Neural cell (in vitro differentiated cells): ENCODE measurements around the gene HOXC9. TPM values are rescaled to one million over a fixed set of nuclear protein-coding genes. Genes with fewer than 3 reads are reported as not detected.

Source experiments
- H2AFZ ChIP-seq: fragments of 200-600, 300-800 bp; sonication (generic), shearing (Covaris generic); 2 replicates; pipeline ENCODE4 v1.6.0; 2014; ENCODE audit warnings: low read depth, mild to moderate bottlenecking, antibody characterized with exemption, low read length, moderate library complexity
- H3F3A ChIP-seq: fragments of 200-600 bp; shearing (Covaris generic); 2 replicates; pipeline ENCODE4 v1.6.1; 2016; ENCODE audit warnings: mild to moderate bottlenecking, moderate library complexity, mixed read lengths, antibody characterized with exemption, low read length; ENCODE audit not compliant: insufficient read depth, poor library complexity, severe bottlenecking
- H3K27ac ChIP-seq: fragments of 200-600, 300-800 bp; sonication (generic), shearing (Covaris generic); 2 replicates; pipeline ENCODE4 v1.5.1; 2014; ENCODE audit warnings: mild to moderate bottlenecking, low read length, moderate library complexity
- H3K27me3 ChIP-seq: fragments of 300-800, 200-600 bp; sonication (generic), shearing (Covaris generic); 2 replicates; pipeline ENCODE4 v1.6.0; 2014; ENCODE audit warnings: mild to moderate bottlenecking, low read depth, low read length, moderate library complexity; ENCODE audit not compliant: insufficient read depth
- H3K36me3 ChIP-seq: fragments of 300-800, 200-600 bp; sonication (generic), shearing (Covaris generic); 2 replicates; pipeline ENCODE4 v1.5.1; 2014; ENCODE audit warnings: mild to moderate bottlenecking, antibody characterized with exemption, low read length, moderate library complexity; ENCODE audit not compliant: insufficient read depth
- H3K4me2 ChIP-seq: fragments of 300-800, 200-600 bp; sonication (generic), shearing (Covaris generic); 2 replicates; pipeline ENCODE4 v1.6.0; 2014; ENCODE audit warnings: mild to moderate bottlenecking, low read length
- H3K4me3 ChIP-seq: fragments of 300-800, 200-600 bp; sonication (generic), shearing (Covaris generic); 2 replicates; pipeline ENCODE4 v1.5.1; 2014; ENCODE audit warnings: mild to moderate bottlenecking, low read length, moderate library complexity
- H3K79me2 ChIP-seq: fragments of 200-600 bp; shearing (Covaris generic); replicated peaks from 2 replicates; pipeline ENCODE4 v1.6.0; 2014; ENCODE audit warnings: mild to moderate bottlenecking, low read length, moderate library complexity; ENCODE audit not compliant: insufficient read depth
- H3K9ac ChIP-seq: fragments of 300-800, 200-600 bp; sonication (generic), shearing (Covaris generic); 2 replicates; pipeline ENCODE4 v1.6.1; 2016; ENCODE audit warnings: mild to moderate bottlenecking, low read length, mixed read lengths
- H3K9me2 ChIP-seq: fragments of 200-600 bp; shearing (Covaris generic); 2 replicates; pipeline ENCODE4 v1.6.1; 2016; ENCODE audit warnings: mild to moderate bottlenecking, low read length, mixed read lengths; ENCODE audit not compliant: insufficient read depth
- H3K9me3 ChIP-seq: fragments of 200-600, 300-800 bp; sonication (generic), shearing (Covaris generic); 2 replicates; pipeline ENCODE4 v1.6.1; 2016; ENCODE audit warnings: mild to moderate bottlenecking, mixed run types, low read length, moderate library complexity, mixed read lengths
- H4K20me1 ChIP-seq: fragments of 200-600 bp; shearing (Covaris generic); 2 replicates; pipeline ENCODE4 v1.6.1; 2016; ENCODE audit warnings: mild to moderate bottlenecking, mixed run types; ENCODE audit not compliant: insufficient read depth
- EP300 ChIP-seq: fragments of 450-650 bp; conservative IDR thresholded peaks from 2 replicates; pipeline ENCODE4 v1.6.1; 2014; ENCODE audit warnings: antibody characterized with exemption, mild to moderate bottlenecking, moderate library complexity; ENCODE audit not compliant: poor library complexity, severe bottlenecking
- EZH2 ChIP-seq: fragments of 200-600, 300-800 bp; shearing (Covaris generic), sonication (generic); IDR thresholded peaks from 2 replicates; pipeline ENCODE4 v1.6.1; 2014; ENCODE audit warnings: antibody characterized with exemption, low read length, borderline replicate concordance, mild to moderate bottlenecking; ENCODE audit not compliant: insufficient read depth, poor library complexity, severe bottlenecking
- MXI1 ChIP-seq: fragments of 450-650 bp; conservative IDR thresholded peaks from 2 replicates; pipeline ENCODE4 v1.6.1; 2014; ENCODE audit warnings: antibody characterized with exemption, mild to moderate bottlenecking; ENCODE audit not compliant: poor library complexity, severe bottlenecking
- POLR2AphosphoS5 ChIP-seq: IDR thresholded peaks from 2 replicates; pipeline ENCODE4 v1.6.1; 2012
- RAD21 ChIP-seq: fragments of 450-650 bp; conservative IDR thresholded peaks from 2 replicates; pipeline ENCODE4 v1.6.1; 2014; ENCODE audit warnings: antibody characterized with exemption, mild to moderate bottlenecking, moderate library complexity
- SMC3 ChIP-seq: fragments of 450-650 bp; conservative IDR thresholded peaks from 2 replicates; pipeline ENCODE4 v1.6.1; 2014; ENCODE audit warnings: antibody characterized with exemption, mild to moderate bottlenecking, moderate library complexity; ENCODE audit not compliant: poor library complexity
- TAF1 ChIP-seq: IDR thresholded peaks from 2 replicates; pipeline ENCODE4 v1.6.1; 2012; ENCODE audit warnings: low read depth
- polyA plus RNA-seq: library from polyadenylated mRNA; depleted of rRNA; stranded (reverse); fragments of >200 nt; gene quantifications from 2 replicates; pipeline ENCODE4 v1.2.3, GENCODE V29; 2014
- TF ChIP-seq, protein P1 (sequence below): fragments of 450-650 bp; IDR thresholded peaks from 2 replicates; pipeline ENCODE4 v1.5.1; 2014; ENCODE audit warnings: antibody characterized with exemption, mild to moderate bottlenecking, moderate library complexity; ENCODE audit not compliant: poor library complexity, severe bottlenecking
- TF ChIP-seq, protein P2 (sequence below): IDR thresholded peaks from 2 replicates; pipeline ENCODE4 v1.6.1; 2012; ENCODE audit warnings: borderline replicate concordance

Gene HOXC9
- polyA plus RNA-seq, 1 donor from 2014 or later, result not detected

DNA sequence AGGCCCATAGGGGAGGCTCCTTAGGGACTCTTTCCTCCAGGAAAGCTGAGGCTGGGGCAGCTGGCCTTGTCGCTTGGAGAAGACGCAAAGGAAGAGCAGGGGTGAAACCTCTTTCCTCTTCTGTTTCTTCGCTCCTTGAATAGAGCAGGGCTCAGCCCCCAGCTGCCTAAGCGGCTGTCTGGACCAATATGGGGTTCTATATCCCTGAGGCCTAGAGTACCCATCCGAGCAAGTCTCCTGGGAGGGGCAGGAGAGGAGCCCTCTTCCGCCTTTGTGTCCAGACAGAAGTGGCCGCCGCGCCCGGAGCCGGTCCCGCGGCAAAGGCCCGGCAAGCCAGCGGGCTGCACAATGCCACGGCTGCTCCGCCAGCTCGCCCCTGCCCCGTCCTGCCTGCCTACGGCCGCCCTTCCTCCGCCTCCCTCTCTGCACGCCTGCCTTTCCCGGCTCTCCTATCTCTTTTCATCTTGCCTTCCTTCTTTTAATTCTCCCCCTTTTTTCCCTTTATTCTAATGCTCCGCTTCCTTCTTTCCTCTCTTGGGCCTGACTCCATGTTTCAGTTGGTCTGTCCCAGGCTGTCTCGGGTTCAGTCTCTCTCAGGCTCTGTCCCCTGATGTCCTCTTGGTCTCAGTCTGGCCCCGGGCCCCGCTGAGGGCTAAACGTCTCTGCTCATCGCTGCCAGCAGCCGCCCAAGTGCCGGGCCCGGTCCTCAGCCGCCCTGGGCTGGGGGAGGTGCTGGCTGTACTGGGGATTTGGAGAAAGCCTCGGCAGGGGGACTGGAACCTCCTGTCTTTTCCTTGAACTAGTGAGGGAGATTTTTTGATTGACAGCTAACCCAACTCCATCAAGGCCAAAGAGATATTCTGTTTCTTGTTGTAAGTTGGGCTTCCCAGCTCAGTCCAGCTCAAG is 2.5 kb upstream of the HOXC9 start:
- no peaks in the 10 kb centered on the region for H3K36me3 ChIP-seq
- no peaks in the 10 kb centered on the region for H3K9me3 ChIP-seq
- no peak overlapping the region for H3K27ac ChIP-seq
- H3K4me2 ChIP-seq, result no peak overlapping the region
- H3K27me3 ChIP-seq, result peaks cover 100% of the 10 kb centered on the region
- no peak overlapping the region for H3K4me3 ChIP-seq
- no peak for TF ChIP-seq TAF1
- TF ChIP-seq POLR2AphosphoS5, result no peak
- peak; percentile 30 for TF ChIP-seq EZH2
- TF ChIP-seq SMC3, result no peak
- TF ChIP-seq MXI1, result no peak
- H3K9me2 ChIP-seq, result no peaks in the 10 kb centered on the region
- H4K20me1 ChIP-seq, result no peaks in the 10 kb centered on the region
- no peak overlapping the region for H2AFZ ChIP-seq
- H3K79me2 ChIP-seq, result no peaks in the 10 kb centered on the region
- H3K9ac ChIP-seq, result no peak overlapping the region
- H3F3A ChIP-seq, result no peaks in the 10 kb centered on the region

DNA sequence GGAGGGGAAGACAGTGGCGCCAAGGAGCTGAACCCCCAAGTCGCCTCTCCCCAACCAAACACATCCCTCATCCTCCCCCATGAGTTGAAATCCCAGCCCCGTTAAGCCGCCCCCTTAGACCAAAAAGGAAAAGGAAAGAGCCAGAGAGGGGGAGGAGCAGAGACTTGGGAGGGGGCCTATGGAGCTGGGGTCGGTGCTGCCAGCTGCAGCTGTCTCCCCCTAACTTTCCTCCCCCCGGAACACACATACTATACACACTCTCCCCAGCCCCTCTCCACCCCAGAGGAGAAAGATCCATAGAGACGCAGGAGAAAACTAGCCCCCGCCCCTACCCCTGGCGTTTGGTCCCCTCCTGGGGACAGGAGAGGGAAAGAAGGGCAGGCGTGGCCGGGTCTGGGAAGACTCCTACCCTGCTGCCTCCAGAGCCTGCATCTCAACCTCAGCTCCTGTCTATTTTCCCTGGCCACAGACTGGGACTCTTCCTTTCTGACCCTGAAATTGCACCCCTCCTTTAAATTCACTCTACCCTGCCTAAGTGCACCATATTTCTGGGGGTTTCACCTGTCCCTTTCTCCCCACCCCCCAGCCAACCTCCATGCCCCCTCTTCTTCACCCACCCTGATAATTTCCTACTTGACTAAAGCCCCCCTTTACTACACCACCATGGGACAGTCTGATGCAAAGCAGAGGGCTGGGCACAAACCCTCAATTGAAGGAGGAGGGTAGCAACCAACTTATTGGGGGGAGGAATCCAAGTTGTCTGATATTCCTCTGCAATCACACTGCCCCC is 1.7 kb upstream of the HOXC9 start:
- Histone ChIP-seq H3K9me3 (no peaks in the 10 kb centered on the region), H3K9me2 (no peaks in the 10 kb centered on the region), H2AFZ (no peak overlapping the region), H3K9ac (no peak overlapping the region), H3K79me2 (no peaks in the 10 kb centered on the region), H3K4me3 (no peak overlapping the region), H3K27me3 (peaks cover 100% of the 10 kb centered on the region), H4K20me1 (no peaks in the 10 kb centered on the region), H3K36me3 (no peaks in the 10 kb centered on the region), H3K27ac (no peak overlapping the region), H3K4me2 (no peak overlapping the region), H3F3A (no peaks in the 10 kb centered on the region)
- TF ChIP-seq, protein P1, sequence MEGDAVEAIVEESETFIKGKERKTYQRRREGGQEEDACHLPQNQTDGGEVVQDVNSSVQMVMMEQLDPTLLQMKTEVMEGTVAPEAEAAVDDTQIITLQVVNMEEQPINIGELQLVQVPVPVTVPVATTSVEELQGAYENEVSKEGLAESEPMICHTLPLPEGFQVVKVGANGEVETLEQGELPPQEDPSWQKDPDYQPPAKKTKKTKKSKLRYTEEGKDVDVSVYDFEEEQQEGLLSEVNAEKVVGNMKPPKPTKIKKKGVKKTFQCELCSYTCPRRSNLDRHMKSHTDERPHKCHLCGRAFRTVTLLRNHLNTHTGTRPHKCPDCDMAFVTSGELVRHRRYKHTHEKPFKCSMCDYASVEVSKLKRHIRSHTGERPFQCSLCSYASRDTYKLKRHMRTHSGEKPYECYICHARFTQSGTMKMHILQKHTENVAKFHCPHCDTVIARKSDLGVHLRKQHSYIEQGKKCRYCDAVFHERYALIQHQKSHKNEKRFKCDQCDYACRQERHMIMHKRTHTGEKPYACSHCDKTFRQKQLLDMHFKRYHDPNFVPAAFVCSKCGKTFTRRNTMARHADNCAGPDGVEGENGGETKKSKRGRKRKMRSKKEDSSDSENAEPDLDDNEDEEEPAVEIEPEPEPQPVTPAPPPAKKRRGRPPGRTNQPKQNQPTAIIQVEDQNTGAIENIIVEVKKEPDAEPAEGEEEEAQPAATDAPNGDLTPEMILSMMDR, result no peak
- TF ChIP-seq EZH2 (no peak), MXI1 (no peak), RAD21 (no peak), EP300 (no peak), POLR2AphosphoS5 (no peak), TAF1 (no peak)
- TF ChIP-seq, protein P2, sequence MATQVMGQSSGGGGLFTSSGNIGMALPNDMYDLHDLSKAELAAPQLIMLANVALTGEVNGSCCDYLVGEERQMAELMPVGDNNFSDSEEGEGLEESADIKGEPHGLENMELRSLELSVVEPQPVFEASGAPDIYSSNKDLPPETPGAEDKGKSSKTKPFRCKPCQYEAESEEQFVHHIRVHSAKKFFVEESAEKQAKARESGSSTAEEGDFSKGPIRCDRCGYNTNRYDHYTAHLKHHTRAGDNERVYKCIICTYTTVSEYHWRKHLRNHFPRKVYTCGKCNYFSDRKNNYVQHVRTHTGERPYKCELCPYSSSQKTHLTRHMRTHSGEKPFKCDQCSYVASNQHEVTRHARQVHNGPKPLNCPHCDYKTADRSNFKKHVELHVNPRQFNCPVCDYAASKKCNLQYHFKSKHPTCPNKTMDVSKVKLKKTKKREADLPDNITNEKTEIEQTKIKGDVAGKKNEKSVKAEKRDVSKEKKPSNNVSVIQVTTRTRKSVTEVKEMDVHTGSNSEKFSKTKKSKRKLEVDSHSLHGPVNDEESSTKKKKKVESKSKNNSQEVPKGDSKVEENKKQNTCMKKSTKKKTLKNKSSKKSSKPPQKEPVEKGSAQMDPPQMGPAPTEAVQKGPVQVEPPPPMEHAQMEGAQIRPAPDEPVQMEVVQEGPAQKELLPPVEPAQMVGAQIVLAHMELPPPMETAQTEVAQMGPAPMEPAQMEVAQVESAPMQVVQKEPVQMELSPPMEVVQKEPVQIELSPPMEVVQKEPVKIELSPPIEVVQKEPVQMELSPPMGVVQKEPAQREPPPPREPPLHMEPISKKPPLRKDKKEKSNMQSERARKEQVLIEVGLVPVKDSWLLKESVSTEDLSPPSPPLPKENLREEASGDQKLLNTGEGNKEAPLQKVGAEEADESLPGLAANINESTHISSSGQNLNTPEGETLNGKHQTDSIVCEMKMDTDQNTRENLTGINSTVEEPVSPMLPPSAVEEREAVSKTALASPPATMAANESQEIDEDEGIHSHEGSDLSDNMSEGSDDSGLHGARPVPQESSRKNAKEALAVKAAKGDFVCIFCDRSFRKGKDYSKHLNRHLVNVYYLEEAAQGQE, result no peak
